GM23338 (cell line): ENCODE measurements around the gene CLCN1.

ENCODE experiments used
- CREB1 ChIP-seq: fragments of 250-450 bp; sonication (Bioruptor Pico); IDR thresholded peaks from 2 replicates; pipeline ENCODE4 v1.5.0; 2020; ENCODE audit warnings: low read depth, mild to moderate bottlenecking, moderate library complexity
- CTCF ChIP-seq, 2 experiments: fragments of 200-600 bp in 1 of 2; sonication (generic) in 1 of 2; conservative IDR thresholded peaks; 2 replicates each; pipeline versions ENCODE4 v1.5.1 to v1.6.1; 2016 to 2017; ENCODE audit warnings: antibody characterized with exemption in 2 of 2, low read depth in 2 of 2, mild to moderate bottlenecking in 2 of 2, moderate library complexity in 1 of 2
- ETS1 ChIP-seq: IDR thresholded peaks from 2 replicates; pipeline ENCODE4 v1.6.1; 2016; ENCODE audit warnings: antibody characterized with exemption
- EZH2 ChIP-seq: fragments of 200-600 bp; sonication (generic); IDR thresholded peaks from one replicate; pipeline ENCODE4 v1.8.0; 2017; ENCODE audit warnings: antibody characterized with exemption, mild to moderate bottlenecking, low read depth; ENCODE audit not compliant: unreplicated experiment
- EZH2phosphoT487 ChIP-seq: fragments of 200-600 bp; sonication (generic); IDR thresholded peaks from one replicate; pipeline ENCODE4 v1.8.1; 2018; ENCODE audit warnings: antibody characterized with exemption; ENCODE audit not compliant: unreplicated experiment
- NANOG ChIP-seq: IDR thresholded peaks from 2 replicates; pipeline ENCODE4 v1.6.1; 2016; ENCODE audit warnings: antibody characterized with exemption, borderline replicate concordance
- POLR2AphosphoS5 ChIP-seq: IDR thresholded peaks from 2 replicates; pipeline ENCODE4 v1.6.1; 2016; ENCODE audit warnings: antibody characterized with exemption, low read depth
- REST ChIP-seq: IDR thresholded peaks from one replicate; pipeline ENCODE4 v1.6.1; 2018; ENCODE audit warnings: antibody characterized with exemption; ENCODE audit not compliant: unreplicated experiment
- STAT1 ChIP-seq: IDR thresholded peaks from one replicate; pipeline ENCODE4 v1.6.1; 2016; ENCODE audit warnings: antibody characterized with exemption; ENCODE audit not compliant: unreplicated experiment
- ZNF114 ChIP-seq: fragments of 250-450 bp; sonication (Bioruptor Pico); IDR thresholded peaks from 2 replicates; pipeline ENCODE4 v1.5.0; 2020; ENCODE audit warnings: mild to moderate bottlenecking, moderate library complexity

- TF ChIP-seq CTCF (conservative IDR thresholded peaks at IDR 0.05; ENCODE audit: low read depth in 2 of 2), result no peak
- no peak for TF ChIP-seq POLR2AphosphoS5
- no peak for TF ChIP-seq EZH2
- TF ChIP-seq ZNF114 (CRISPR knock-in tag), result no peak
- no peak for TF ChIP-seq NANOG
- TF ChIP-seq EZH2phosphoT487, result no peak
- TF ChIP-seq REST, result no peak
- no peak for TF ChIP-seq ETS1
- no peak for TF ChIP-seq CREB1 (CRISPR knock-in tag)
- TF ChIP-seq STAT1, result no peak
These were observed 12.0 kb downstream of the CLCN1 start for GRCh38 chr7:143327903-143328302.
